Ectodermal cell (in vitro differentiated cells): Measurements from ENCODE around the gene CTBP2.

Experiments used
- H3K27ac ChIP-seq: 2 replicates; pipeline ENCODE4 v1.7.0; 2013; ENCODE audit warnings: mild to moderate bottlenecking, low read depth, low read length; ENCODE audit not compliant: insufficient read depth, poor library complexity, severe bottlenecking
- H3K27me3 ChIP-seq: 2 replicates; pipeline ENCODE4 v1.7.0; 2013; ENCODE audit warnings: mild to moderate bottlenecking, low read length; ENCODE audit not compliant: insufficient read depth, control insufficient read depth, poor library complexity, severe bottlenecking
- H3K36me3 ChIP-seq: one replicate; pipeline ENCODE4 v1.7.0; 2013; ENCODE audit warnings: low read length; ENCODE audit not compliant: control insufficient read depth, insufficient read depth
- H3K4me1 ChIP-seq: one replicate; pipeline ENCODE4 v1.7.0; 2013; ENCODE audit warnings: low read length; ENCODE audit not compliant: control insufficient read depth, insufficient read depth
- H3K4me3 ChIP-seq: 2 replicates; pipeline ENCODE4 v1.7.0; 2013; ENCODE audit warnings: low read depth, low read length, control low read depth; ENCODE audit not compliant: insufficient read depth
- H3K9me3 ChIP-seq: 2 replicates; pipeline ENCODE4 v1.7.0; 2013; ENCODE audit warnings: mild to moderate bottlenecking, low read length, moderate library complexity; ENCODE audit not compliant: control insufficient read depth
- WGBS, 2 experiments: methylation state at CpG; one replicate each; pipeline ENCODE4 v1.1.7; 2013; ENCODE audit warnings: missing lambda C conversion rate in 2 of 2; 5-methylcytosine and 5-hydroxymethylcytosine counted together

The CTBP2 gene

GRCh38 chr10:125125951-125126735 is 34.2 kb downstream of the CTBP2 start:
- Histone ChIP-seq H3K4me3 (no peak overlapping the region), H3K27me3 (no peaks in the 10 kb centered on the region), H3K36me3 (peaks cover 3% of the 10 kb centered on the region), H3K4me1 (peaks cover 13% of the 10 kb centered on the region), H3K27ac (no peak overlapping the region), H3K9me3 (no peaks in the 10 kb centered on the region)
- 94% methylated on average over 22 of the region's 22 CpGs for WGBS, 2 experiments

DNA sequence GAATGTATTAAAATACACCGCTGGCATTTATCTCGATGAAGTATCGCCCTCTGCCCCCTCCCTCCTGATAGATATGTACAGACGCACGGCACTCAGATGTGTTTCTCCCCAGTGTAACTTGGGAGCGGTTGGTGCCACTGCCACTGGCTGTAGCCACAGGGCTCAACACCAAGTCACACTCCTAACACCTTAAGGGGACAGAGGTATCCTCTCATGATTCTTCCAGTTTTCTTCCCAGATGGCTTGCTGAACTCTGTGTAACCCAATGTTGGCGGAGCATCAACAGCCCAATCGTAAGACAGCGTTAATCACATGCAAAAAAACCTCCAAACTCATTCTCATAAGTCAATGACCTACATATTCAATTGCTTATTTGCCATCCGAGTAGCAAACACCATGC is 35.5 kb downstream of the CTBP2 start:
- WGBS, 2 experiments, result 93% methylated on average over 10 of the region's 10 CpGs
- H3K4me3 ChIP-seq, result no peak overlapping the region

DNA sequence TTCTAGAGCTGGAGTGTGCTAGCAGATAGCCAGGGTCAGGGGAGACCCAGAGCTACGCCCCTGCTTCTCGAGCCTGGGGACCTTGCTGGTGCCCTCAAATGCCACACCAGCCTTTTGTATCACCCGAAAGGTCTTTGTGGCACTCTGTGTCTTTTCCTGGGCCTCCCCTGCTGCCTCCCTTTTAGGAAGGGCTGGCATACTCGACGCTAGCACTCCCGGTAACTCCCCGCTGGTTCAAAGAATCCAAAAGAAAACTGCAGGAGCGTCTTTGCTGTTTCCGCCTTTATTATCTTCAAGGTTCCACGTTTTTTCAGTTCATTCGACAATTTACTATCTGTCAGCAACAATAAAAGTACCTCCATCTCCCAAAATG is 36.3 kb downstream of the CTBP2 start:
- Histone ChIP-seq H3K36me3 (no peaks in the 10 kb centered on the region), H3K27me3 (no peaks in the 10 kb centered on the region), H3K4me3 (no peak overlapping the region)

More for the DNA sequence above, 35.5 kb downstream of the CTBP2 start:
- peaks cover 13% of the 10 kb centered on the region for H3K4me1 ChIP-seq
- H3K9me3 ChIP-seq, result no peaks in the 10 kb centered on the region
- H3K27me3 ChIP-seq, result no peaks in the 10 kb centered on the region
- H3K36me3 ChIP-seq, result no peaks in the 10 kb centered on the region
- no peak overlapping the region for H3K27ac ChIP-seq

DNA sequence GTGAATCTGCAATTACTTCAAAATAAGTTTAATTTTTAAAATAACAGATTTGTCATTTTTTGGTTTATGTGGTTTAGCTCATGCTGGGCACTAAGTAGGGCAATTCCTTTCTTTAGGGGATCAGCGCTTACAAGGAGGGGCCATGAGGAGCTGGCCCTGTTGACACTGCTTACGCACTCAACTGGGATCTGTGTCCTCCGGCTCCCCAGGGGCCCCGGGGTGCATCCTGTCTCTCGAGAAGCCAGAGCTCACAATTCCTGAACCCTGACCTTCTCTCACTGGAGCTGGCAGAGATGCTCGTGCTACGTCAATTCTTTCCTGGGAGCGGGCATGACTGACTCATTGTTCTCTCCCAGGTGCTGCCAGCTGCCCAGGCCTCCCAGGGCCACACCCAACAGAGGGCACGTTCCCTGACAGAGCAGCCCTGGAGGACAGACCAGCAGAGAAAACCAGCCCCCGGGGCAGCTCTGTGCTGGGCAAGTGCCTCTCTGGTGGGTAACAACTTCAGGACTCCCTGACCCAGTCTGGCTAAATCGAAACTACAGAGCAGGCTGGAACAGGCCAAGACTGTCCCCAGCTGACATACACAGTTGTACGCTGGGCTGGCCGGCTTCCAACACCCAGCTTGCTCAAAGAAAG is 36.8 kb downstream of the CTBP2 start:
- no peak overlapping the region for H3K4me3 ChIP-seq
- H3K27ac ChIP-seq, result no peak overlapping the region
- H3K4me1 ChIP-seq, result peaks cover 13% of the 10 kb centered on the region
- H3K36me3 ChIP-seq, result no peaks in the 10 kb centered on the region
- no peaks in the 10 kb centered on the region for H3K27me3 ChIP-seq
- 86 to 88% methylated on average over 13 of the region's 13 CpGs for whole genome bisulfite sequencing, 2 experiments
- no peaks in the 10 kb centered on the region for H3K9me3 ChIP-seq

More for the DNA sequence above, 36.3 kb downstream of the CTBP2 start:
- peaks cover 13% of the 10 kb centered on the region for H3K4me1 ChIP-seq
- WGBS, 2 experiments, result 72 to 76% methylated on average over 11 of the region's 11 CpGs
- no peaks in the 10 kb centered on the region for H3K9me3 ChIP-seq
- no peak overlapping the region for H3K27ac ChIP-seq

DNA sequence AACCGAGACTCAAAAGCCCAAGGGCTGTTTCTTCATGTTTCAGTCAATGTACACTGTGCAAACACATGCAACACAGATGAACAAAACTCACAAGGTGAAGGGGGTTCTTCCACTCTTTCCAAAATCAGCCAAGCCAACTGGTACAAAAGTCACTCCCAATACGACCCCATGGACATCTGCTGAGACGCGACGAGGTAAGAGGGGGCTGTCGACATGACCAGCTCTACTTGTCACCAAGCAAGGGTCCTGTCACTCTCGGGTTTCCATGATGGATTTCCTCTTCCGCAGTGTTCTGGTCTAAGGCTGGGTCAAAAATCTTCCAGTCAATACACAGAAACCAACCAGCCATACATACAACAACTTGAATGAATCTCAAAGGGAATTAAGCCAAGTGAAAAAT is 37.8 kb downstream of the CTBP2 start:
- Histone ChIP-seq H3K27me3 (no peaks in the 10 kb centered on the region), H3K4me3 (no peak overlapping the region), H3K36me3 (no peaks in the 10 kb centered on the region), H3K9me3 (no peaks in the 10 kb centered on the region), H3K27ac (no peak overlapping the region), H3K4me1 (peaks cover 13% of the 10 kb centered on the region)
- WGBS, 2 experiments, result 93% methylated on average over 8 of the region's 8 CpGs

GRCh38 chr10:125121003-125121402 is 39.4 kb downstream of the CTBP2 start:
- Histone ChIP-seq H3K36me3 (no peaks in the 10 kb centered on the region), H3K27me3 (no peaks in the 10 kb centered on the region), H3K27ac (no peak overlapping the region), H3K4me1 (peaks cover 13% of the 10 kb centered on the region), H3K9me3 (no peaks in the 10 kb centered on the region), H3K4me3 (no peak overlapping the region)
- WGBS, 2 experiments, result 92 to 94% methylated on average over 8 of the region's 8 CpGs

DNA sequence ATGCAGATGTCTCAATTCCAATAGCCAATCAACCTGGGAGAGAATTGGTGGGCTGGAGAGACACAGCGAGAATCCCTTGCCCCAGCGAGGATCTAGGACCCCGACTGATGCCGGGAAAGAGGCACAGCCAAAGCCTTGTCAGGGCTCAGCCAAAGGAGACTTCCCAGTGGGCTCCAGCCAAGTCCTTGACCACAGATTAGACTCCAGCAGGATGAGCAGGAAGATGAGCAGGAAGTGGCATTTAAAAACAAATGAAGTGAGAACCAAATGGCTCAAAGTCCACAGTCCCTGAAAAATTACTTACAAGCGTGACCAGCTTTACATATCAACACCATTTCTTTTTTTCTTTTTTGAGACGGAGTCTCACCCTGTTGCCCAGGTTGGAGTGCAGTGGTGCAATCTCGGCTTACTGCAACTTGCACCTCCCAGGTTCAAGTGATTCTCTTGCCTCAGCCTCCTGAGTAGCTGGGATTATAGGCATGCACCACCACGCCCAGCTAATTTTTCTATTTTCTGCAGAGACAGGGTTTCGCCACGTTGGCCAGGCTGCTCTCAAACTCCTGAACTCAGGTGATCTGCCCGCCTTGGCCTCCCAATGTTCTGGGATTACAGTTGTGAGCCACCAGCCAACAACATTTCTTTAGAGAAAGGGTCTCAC is 40.2 kb downstream of the CTBP2 start:
- 89% methylated on average over 11 of the region's 11 CpGs for WGBS, 2 experiments
- H3K4me3 ChIP-seq, result no peak overlapping the region
- no peaks in the 10 kb centered on the region for H3K27me3 ChIP-seq
- no peaks in the 10 kb centered on the region for H3K36me3 ChIP-seq
- peaks cover 10% of the 10 kb centered on the region for H3K4me1 ChIP-seq
- H3K9me3 ChIP-seq, result no peaks in the 10 kb centered on the region
- H3K27ac ChIP-seq, result no peak overlapping the region

DNA sequence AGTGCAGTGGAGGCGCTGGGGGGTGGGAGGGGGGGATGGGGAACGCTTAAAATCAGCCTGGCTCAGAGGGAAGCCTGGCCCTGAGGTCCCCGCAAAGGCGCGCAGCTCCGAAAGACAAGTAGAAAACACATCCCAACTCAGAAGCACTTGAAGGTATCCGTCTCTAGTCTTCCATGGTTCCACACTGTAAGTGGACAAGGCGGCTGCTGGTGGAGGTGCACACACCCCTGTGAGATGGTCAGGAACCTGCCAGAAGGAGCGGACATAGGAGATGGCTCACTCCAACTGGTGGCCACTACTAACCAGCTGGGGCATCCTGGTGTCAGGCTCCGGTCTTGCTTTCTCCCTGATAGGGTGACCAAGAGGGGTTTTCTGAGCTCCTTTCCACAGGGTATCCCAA is 41.7 kb downstream of the CTBP2 start:
- Histone ChIP-seq H3K4me1 (peaks cover 2% of the 10 kb centered on the region), H3K4me3 (no peak overlapping the region), H3K27me3 (no peaks in the 10 kb centered on the region), H3K9me3 (no peaks in the 10 kb centered on the region), H3K27ac (no peak overlapping the region), H3K36me3 (no peaks in the 10 kb centered on the region)
- WGBS, 2 experiments, result 95 to 96% methylated on average over 9 to 10 of the region's 10 CpGs

DNA sequence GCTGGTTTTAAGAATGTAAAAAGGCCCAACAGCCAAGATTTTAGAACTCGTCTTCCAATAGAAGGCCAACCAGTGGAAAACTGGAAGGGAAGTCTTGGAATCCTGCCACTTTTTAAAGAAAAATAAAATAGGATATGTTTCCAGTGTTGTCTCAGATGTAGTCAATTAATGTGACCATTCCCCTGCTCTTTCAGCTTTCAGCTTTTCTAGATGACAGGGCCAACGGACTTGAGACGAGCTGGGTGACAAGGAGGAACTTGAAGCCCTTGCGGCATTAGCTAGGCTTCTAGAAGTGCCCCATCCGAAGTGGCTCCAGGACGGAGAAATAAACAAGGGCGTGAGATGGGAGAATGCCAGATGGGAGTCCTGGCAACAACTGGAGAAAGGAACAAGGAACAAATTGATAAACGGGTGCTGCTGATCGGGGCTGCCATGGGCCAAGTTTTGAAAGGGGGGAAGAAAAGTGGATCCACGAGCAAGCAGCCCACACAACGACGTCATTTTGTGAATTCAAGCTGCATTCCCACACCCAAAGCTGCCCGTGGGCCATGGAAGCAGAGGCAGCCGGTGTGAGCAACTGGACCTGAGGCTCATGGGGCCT is 42.3 kb downstream of the CTBP2 start:
- Histone ChIP-seq H3K9me3 (no peaks in the 10 kb centered on the region), H3K27ac (no peak overlapping the region), H3K4me1 (no peaks in the 10 kb centered on the region), H3K36me3 (no peaks in the 10 kb centered on the region), H3K27me3 (no peaks in the 10 kb centered on the region), H3K4me3 (no peak overlapping the region)
- WGBS, 2 experiments, result 94% methylated on average over 14 of the region's 14 CpGs
